ENCODE results near the gene PRRG4. TPM values are rescaled to one million over a fixed set of nuclear protein-coding genes. Genes with fewer than 3 reads are reported as not detected.
A peak's percentile ranks its signal among the peaks of the same experiment; 100 is the strongest.

Gene PRRG4
- total and polyA plus RNA-seq, 2 donors from 2014 or later, result 6.4 to 18.4 TPM

- FAIRE-seq, result no peak
Observed at GRCh38 chr11:32836946-32837345, 7.2 kb downstream of the PRRG4 start.

DNA sequence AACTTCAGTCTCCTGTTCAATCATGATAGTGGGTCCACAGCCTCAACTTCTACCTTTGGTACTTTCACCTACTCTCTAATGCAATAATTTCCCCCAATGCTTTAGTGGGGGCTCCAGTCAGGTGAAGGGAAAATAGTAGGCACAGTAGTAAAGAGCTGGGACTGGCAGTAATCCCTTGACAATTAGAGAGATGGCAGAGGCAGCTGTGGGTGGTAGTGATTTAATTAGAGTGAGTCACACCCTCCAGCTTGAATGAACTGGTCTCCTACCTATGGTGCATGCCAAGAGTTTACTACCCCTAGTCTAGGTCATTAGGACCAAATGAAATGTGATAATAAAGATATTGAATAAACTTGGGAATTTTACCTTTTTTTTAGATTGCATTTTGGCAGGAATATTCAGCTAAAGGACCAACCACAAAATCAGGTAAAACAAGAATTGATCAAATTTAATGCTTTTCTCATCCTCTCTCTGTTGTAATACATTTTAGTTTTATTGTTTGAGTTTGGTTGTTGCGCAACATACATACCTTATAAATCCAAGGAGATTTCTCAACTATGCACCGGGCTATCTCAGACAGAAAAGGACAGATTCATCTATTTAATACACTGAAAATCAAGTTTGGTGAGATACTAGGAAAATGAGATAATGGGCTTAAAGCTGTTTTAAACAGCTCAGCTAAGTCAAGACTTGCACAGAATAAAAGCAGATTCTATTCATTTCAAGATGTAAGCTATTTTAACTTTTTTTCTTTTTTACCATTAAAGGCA is 9.0 kb downstream of the PRRG4 start:
- DNase-seq, result no peak
- H3K9me3 ChIP-seq (ENCODE audit: control insufficient read depth in 2 of 3, insufficient read depth in 1 of 3, low read length in 3 of 3), result no peaks in the 10 kb centered on the region
- no peak for FAIRE-seq

More at GRCh38 chr11:32836946-32837345, 7.2 kb downstream of the PRRG4 start:
- no peak for TF ChIP-seq CTCF (IDR thresholded peaks at IDR 0.05; ENCODE audit: borderline replicate concordance, extremely low read depth, insufficient read depth)
- H3K4me3 ChIP-seq (ENCODE audit: low read length in 3 of 3), result no peak overlapping the region
- H3K9ac ChIP-seq (ENCODE audit: low read length in 3 of 3), result no peak overlapping the region
- H3K4me1 ChIP-seq (ENCODE audit: control insufficient read depth in 2 of 3, insufficient read depth in 2 of 3, low read depth in 1 of 3, low read length in 3 of 3), result peaks cover 0 to 8% (median 0%) of the 10 kb centered on the region in 3 donors
- intact Hi-C loops (cut with DNase I), result no loop called here
- H3K9me3 ChIP-seq (ENCODE audit: control insufficient read depth in 2 of 3, insufficient read depth in 1 of 3, low read length in 3 of 3), result no peaks in the 10 kb centered on the region
- H3K36me3 ChIP-seq (ENCODE audit: control insufficient read depth in 2 of 3, insufficient read depth in 3 of 3, low read length in 3 of 3), result no peaks in the 10 kb centered on the region
- no peak for DNase-seq
- H3K27me3 ChIP-seq (ENCODE audit: control insufficient read depth, insufficient read depth, low read length), result no peaks in the 10 kb centered on the region
- H3K27ac ChIP-seq (ENCODE audit: low read depth in 2 of 2, low read length in 2 of 2), result no peak overlapping the region

DNA sequence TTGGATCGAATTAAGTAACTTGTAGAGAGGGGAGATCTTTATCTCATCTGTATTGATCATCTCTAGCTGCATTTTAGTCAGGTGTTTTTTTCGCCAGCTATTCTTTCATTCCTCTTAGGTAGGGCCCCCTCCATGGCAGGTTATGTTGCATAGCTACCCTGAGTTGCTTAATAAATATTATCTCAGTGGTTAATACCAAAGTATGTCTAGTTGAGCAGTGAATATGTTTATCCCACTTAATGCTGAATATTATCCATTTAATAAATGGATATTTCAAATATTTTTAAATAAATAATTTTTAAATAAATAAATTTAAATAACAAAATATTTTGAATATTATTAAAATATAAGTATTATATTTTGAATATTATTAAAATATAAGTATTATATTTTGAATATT is 9.6 kb downstream of the PRRG4 start:
- H3K4me1 ChIP-seq (ENCODE audit: control insufficient read depth in 2 of 3, insufficient read depth in 2 of 3, low read depth in 1 of 3, low read length in 3 of 3), result peaks cover 0 to 8% (median 0%) of the 10 kb centered on the region in 3 donors
- H3K4me3 ChIP-seq (ENCODE audit: low read length in 3 of 3), result no peak overlapping the region
- DNase-seq (no peak), FAIRE-seq (peak; percentile 99)
- TF ChIP-seq CTCF (IDR thresholded peaks at IDR 0.05; ENCODE audit: borderline replicate concordance, extremely low read depth, insufficient read depth), result no peak
- intact Hi-C loops (cut with DNase I), result no loop called here
- no peak overlapping the region for H3K27ac ChIP-seq (ENCODE audit: low read depth in 2 of 2, low read length in 2 of 2)
- no peaks in the 10 kb centered on the region for H3K9me3 ChIP-seq (ENCODE audit: control insufficient read depth in 2 of 3, insufficient read depth in 1 of 3, low read length in 3 of 3)
- H3K36me3 ChIP-seq (ENCODE audit: control insufficient read depth in 2 of 3, insufficient read depth in 3 of 3, low read length in 3 of 3), result peaks cover 0 to 4% (median 0%) of the 10 kb centered on the region in 3 donors
- no peaks in the 10 kb centered on the region for H3K27me3 ChIP-seq (ENCODE audit: control insufficient read depth, insufficient read depth, low read length)
- H3K9ac ChIP-seq (ENCODE audit: low read length in 3 of 3), result no peak overlapping the region

More for the DNA sequence above, 9.0 kb downstream of the PRRG4 start:
- Histone ChIP-seq H3K9ac (ENCODE audit: low read length in 3 of 3) (no peak overlapping the region), H3K4me3 (ENCODE audit: low read length in 3 of 3) (no peak overlapping the region), H3K27me3 (ENCODE audit: control insufficient read depth, insufficient read depth, low read length) (no peaks in the 10 kb centered on the region), H3K27ac (ENCODE audit: low read depth in 2 of 2, low read length in 2 of 2) (no peak overlapping the region), H3K4me1 (ENCODE audit: control insufficient read depth in 2 of 3, insufficient read depth in 2 of 3, low read depth in 1 of 3, low read length in 3 of 3) (peaks cover 0 to 8% (median 0%) of the 10 kb centered on the region in 3 donors), H3K36me3 (ENCODE audit: control insufficient read depth in 2 of 3, insufficient read depth in 3 of 3, low read length in 3 of 3) (no peaks in the 10 kb centered on the region)
- intact Hi-C loops (cut with DNase I), result no loop called here
- TF ChIP-seq CTCF (IDR thresholded peaks at IDR 0.05; ENCODE audit: borderline replicate concordance, extremely low read depth, insufficient read depth), result no peak

All from kidney (tissue), 14 donors.